Activated T-cell treated with anti-CD3 and anti-CD28 coated beads for 24 hours (primary cell): ENCODE results near the gene SRRD.
"Not testable (repeated sequence)": the region's sequence is repeated elsewhere in the genome, so short reads cannot be mapped to it uniquely, and the experiment has no call there.

Experiments
- DNase-seq: peaks from one replicate; pipeline ENCODE4 v3.0.0-alpha.2; 2020; ENCODE audit warnings: low read depth

The SRRD gene

GRCh38 chr22:26483439-26484359 lies at the start of gene SRRD, which contains the start of gene HPS4:
Gene SRRD (plus strand): TSS chr22:26483877. CDS start chr22:26483891, 14 bp downstream.
Gene HPS4 (minus strand): TSS chr22:26483783. CDS start chr22:26481762, 2,021 bp downstream.
- peak; percentile 89 for DNase-seq

- no peak for DNase-seq
Measured at GRCh38 chr22:26435327-26436093, 48.2 kb upstream of the SRRD start.

- DNase-seq, result no peak
Measured at GRCh38 chr22:26436903-26437515, 46.7 kb upstream of the SRRD start.

GRCh38 chr22:26437694-26438392 lies 45.8 kb upstream of the SRRD start:
- no peak for DNase-seq

- not testable (repeated sequence) for DNase-seq
Measured at GRCh38 chr22:26438776-26439175, 44.9 kb upstream of the SRRD start.

GRCh38 chr22:26439559-26439958 lies 44.1 kb upstream of the SRRD start:
- DNase-seq, result no peak

- DNase-seq, result no peak
Measured at GRCh38 chr22:26442086-26442756, 41.5 kb upstream of the SRRD start.

- DNase-seq, result no peak
Measured at GRCh38 chr22:26443901-26444690, 39.6 kb upstream of the SRRD start.

- DNase-seq, result no peak
Measured at GRCh38 chr22:26444777-26445176, 38.9 kb upstream of the SRRD start.

- DNase-seq, result no peak
Measured at GRCh38 chr22:26445577-26446275, 38.0 kb upstream of the SRRD start.

- no peak for DNase-seq
Measured at GRCh38 chr22:26446808-26447515, 36.7 kb upstream of the SRRD start.

GRCh38 chr22:26447584-26448329 lies 35.9 kb upstream of the SRRD start:
- no peak for DNase-seq

- no peak for DNase-seq
Measured at GRCh38 chr22:26448334-26448733, 35.3 kb upstream of the SRRD start.

- DNase-seq, result no peak
Measured at GRCh38 chr22:26448941-26449340, 34.7 kb upstream of the SRRD start.

GRCh38 chr22:26450453-26451185 lies 33.1 kb upstream of the SRRD start:
- DNase-seq, result no peak

- DNase-seq, result no peak
Measured at GRCh38 chr22:26452236-26453016, 31.3 kb upstream of the SRRD start.

GRCh38 chr22:26453216-26453615 lies 30.5 kb upstream of the SRRD start:
- DNase-seq, result no peak
